ENCODE data around the gene ADIPOQ. TPM values are rescaled to one million over a fixed set of nuclear protein-coding genes. Genes with fewer than 3 reads are reported as not detected.

ADIPOQ gene
- polyA plus RNA-seq, 1 donor (not counting 4 experiments of a cell fraction or from before 2014, with no cell fraction given), result not detected

DNA sequence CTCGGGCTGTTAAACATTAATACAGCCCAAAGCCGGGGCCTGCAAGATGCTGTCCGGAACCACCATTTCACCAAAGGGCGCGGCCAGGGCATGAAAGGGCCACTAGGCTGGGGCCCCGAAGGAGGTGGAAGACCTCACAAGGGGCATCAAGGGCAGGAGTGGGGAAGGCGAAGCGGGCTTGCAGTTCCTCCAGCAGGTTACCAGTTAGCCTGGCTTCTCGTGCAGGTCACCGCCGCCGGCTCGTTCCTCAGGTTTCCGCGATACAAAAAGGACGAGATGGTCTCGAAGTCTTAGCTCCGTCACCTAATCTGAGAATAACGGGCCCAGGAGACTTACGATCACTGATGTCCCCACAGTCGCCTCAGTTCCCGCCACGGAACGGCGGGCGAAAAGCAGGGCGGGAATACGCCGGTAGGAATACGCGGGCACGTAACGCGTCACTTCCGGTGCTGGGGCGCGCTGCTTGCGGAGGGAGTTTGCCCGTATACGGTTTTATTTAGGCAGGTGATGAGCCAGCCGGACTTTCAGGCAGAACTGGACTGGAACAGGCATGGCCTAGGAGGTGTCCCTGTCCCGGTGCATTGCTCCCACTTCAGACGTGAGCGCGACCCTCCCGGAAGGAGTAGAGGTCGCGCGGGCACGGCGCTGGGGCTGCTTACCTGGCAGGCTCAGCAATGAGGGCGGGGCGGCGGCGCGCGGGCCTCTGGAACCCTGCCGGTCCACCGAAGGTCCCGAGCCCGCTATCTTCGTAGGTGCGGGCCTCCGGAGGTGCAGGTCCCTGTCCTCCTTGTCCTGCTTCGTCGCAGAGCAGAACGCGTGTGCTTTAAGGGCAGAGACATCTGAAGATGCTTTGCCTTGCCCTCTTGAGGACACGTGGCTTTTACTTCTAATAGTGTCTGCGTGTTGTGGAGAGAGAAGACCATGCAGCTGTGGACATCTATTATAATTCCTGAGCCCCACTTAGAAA is 36.1 kb upstream of the ADIPOQ start, which contains the start of gene RFC4:
Gene RFC4, minus strand, starts transcription at position 394 of the 967 bp plus-strand sequence. CDS start 1,769 bp downstream, outside the sequence.
- peak; percentile 20 for FAIRE-seq
- H3K27me3 ChIP-seq (ENCODE audit: control insufficient read depth, extremely low read depth, insufficient read depth, low read length), result no peaks in the 10 kb centered on the region
- dilution Hi-C loops (cut with MboI; ENCODE audit: extremely low pct_ligation_motif_present, low sequenced_read_pairs), result no loop called here

DNA sequence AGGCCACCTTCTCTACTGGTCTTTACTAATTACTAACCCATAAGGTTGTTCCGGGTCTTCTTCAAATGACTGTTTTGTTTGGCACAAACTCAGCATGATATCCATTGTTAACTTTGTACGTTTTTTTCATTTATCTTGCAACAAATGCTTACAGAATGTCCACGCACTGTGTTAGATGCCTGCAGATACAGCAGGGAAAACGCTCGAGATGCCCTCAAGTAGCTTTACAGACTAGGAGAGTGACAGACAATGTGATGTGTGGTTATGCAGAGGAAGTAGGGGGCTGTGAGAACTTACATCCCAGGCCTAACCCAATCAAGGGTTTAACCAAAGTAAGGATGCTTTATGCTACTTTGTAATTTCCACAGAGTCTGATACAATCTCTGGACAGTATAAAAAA is 35.3 kb upstream of the ADIPOQ start:
- dilution Hi-C loops (cut with MboI; ENCODE audit: extremely low pct_ligation_motif_present, low sequenced_read_pairs), result no loop called here
- Histone ChIP-seq H3K4me2 (ENCODE audit: control insufficient read depth, extremely low read depth, insufficient read depth, low read depth, low read length) (peak overlapping the region; percentile 94), H3K27me3 (ENCODE audit: control insufficient read depth, extremely low read depth, insufficient read depth, low read length) (no peaks in the 10 kb centered on the region), H3K4me1 (ENCODE audit: control insufficient read depth, extremely low read depth, insufficient read depth, low read length) (peaks cover 14% of the 10 kb centered on the region), H3K36me3 (ENCODE audit: control insufficient read depth in 2 of 2, extremely low read depth in 1 of 2, insufficient read depth in 2 of 2, low read length in 2 of 2) (peaks cover 0 to 16% of the 10 kb centered on the region in 2 experiments), H2AFZ (ENCODE audit: control insufficient read depth, low read length) (peak overlapping the region; percentile 100), H3K9me3 (ENCODE audit: control insufficient read depth, low read depth, low read length) (no peaks in the 10 kb centered on the region), H3K4me3 (ENCODE audit: control insufficient read depth in 2 of 3, extremely low read depth in 1 of 3, insufficient read depth in 2 of 3, low read depth in 1 of 3, low read length in 3 of 3) (peak overlapping the region; percentile 57 to 96 (median 74)), H3K27ac (ENCODE audit: control insufficient read depth, insufficient read depth, low read length) (peak overlapping the region; percentile 84), H4K20me1 (ENCODE audit: control insufficient read depth, extremely low read depth, insufficient read depth, low read length) (no peaks in the 10 kb centered on the region), H3K9ac (ENCODE audit: control insufficient read depth, extremely low read depth, insufficient read depth, low read length) (peak overlapping the region; percentile 86), H3K79me2 (ENCODE audit: control insufficient read depth, insufficient read depth, low read length) (peaks cover 20% of the 10 kb centered on the region), H3K9me1 (ENCODE audit: control insufficient read depth, extremely low read depth, insufficient read depth, low read length) (no peaks in the 10 kb centered on the region)
- DNase-seq (ENCODE audit: low read depth, low spot score) (no peak), FAIRE-seq (no peak)
- no peak for TF ChIP-seq EZH2 (IDR thresholded peaks at IDR 0.05; ENCODE audit: low read length)
- TF ChIP-seq, protein P1, sequence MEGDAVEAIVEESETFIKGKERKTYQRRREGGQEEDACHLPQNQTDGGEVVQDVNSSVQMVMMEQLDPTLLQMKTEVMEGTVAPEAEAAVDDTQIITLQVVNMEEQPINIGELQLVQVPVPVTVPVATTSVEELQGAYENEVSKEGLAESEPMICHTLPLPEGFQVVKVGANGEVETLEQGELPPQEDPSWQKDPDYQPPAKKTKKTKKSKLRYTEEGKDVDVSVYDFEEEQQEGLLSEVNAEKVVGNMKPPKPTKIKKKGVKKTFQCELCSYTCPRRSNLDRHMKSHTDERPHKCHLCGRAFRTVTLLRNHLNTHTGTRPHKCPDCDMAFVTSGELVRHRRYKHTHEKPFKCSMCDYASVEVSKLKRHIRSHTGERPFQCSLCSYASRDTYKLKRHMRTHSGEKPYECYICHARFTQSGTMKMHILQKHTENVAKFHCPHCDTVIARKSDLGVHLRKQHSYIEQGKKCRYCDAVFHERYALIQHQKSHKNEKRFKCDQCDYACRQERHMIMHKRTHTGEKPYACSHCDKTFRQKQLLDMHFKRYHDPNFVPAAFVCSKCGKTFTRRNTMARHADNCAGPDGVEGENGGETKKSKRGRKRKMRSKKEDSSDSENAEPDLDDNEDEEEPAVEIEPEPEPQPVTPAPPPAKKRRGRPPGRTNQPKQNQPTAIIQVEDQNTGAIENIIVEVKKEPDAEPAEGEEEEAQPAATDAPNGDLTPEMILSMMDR (optimal IDR thresholded peaks at IDR 0.05 in 1 of 3, IDR thresholded peaks at IDR 0.05 in 1 of 3, conservative IDR thresholded peaks at IDR 0.05 in 1 of 3; ENCODE audit: extremely low read depth in 1 of 3, insufficient read depth in 2 of 3, low read length in 3 of 3), result no peak

More for the DNA sequence above, 36.1 kb upstream of the ADIPOQ start, which contains the start of gene RFC4:
- Histone ChIP-seq H2AFZ (ENCODE audit: control insufficient read depth, low read length) (peak within 1 kb of the TSS; percentile 100), H3K79me2 (ENCODE audit: control insufficient read depth, insufficient read depth, low read length) (peaks cover 20% of the 10 kb centered on the region), H3K27ac (ENCODE audit: control insufficient read depth, insufficient read depth, low read length) (peak within 1 kb of the TSS; percentile 84), H3K4me3 (ENCODE audit: control insufficient read depth in 2 of 3, extremely low read depth in 1 of 3, insufficient read depth in 2 of 3, low read depth in 1 of 3, low read length in 3 of 3) (peak within 1 kb of the TSS; percentile 57 to 96 (median 74)), H4K20me1 (ENCODE audit: control insufficient read depth, extremely low read depth, insufficient read depth, low read length) (no peaks in the 10 kb centered on the region), H3K36me3 (ENCODE audit: control insufficient read depth in 2 of 2, extremely low read depth in 1 of 2, insufficient read depth in 2 of 2, low read length in 2 of 2) (peaks cover 0 to 16% of the 10 kb centered on the region in 2 experiments), H3K9me3 (ENCODE audit: control insufficient read depth, low read depth, low read length) (no peaks in the 10 kb centered on the region), H3K4me1 (ENCODE audit: control insufficient read depth, extremely low read depth, insufficient read depth, low read length) (peaks cover 14% of the 10 kb centered on the region), H3K9me1 (ENCODE audit: control insufficient read depth, extremely low read depth, insufficient read depth, low read length) (no peaks in the 10 kb centered on the region), H3K9ac (ENCODE audit: control insufficient read depth, extremely low read depth, insufficient read depth, low read length) (peak within 1 kb of the TSS; percentile 86), H3K4me2 (ENCODE audit: control insufficient read depth, extremely low read depth, insufficient read depth, low read depth, low read length) (peak within 1 kb of the TSS; percentile 94)
- DNase-seq (ENCODE audit: low read depth, low spot score), result no peak
- TF ChIP-seq, protein P1 (optimal IDR thresholded peaks at IDR 0.05 in 1 of 3, IDR thresholded peaks at IDR 0.05 in 1 of 3, conservative IDR thresholded peaks at IDR 0.05 in 1 of 3; ENCODE audit: extremely low read depth in 1 of 3, insufficient read depth in 2 of 3, low read length in 3 of 3), result no peak
- TF ChIP-seq EZH2 (IDR thresholded peaks at IDR 0.05; ENCODE audit: low read length), result no peak
